Thymus (tissue), 11 donors: ENCODE results near the gene CBX8. TPM values are rescaled to one million over a fixed set of nuclear protein-coding genes. Genes with fewer than 3 reads are reported as not detected.
"Not testable (repeated sequence)": the region's sequence is repeated elsewhere in the genome, so short reads cannot be mapped to it uniquely, and the experiment has no call there.

Experiments
- DNase-seq, 9 donors: peaks; one replicate each; pipeline ENCODE4 v3.0.0-alpha.2; 2013; ENCODE audit warnings: low spot score in 9 of 9, low read depth in 6 of 9, missing footprints in 1 of 9
- H3K27ac ChIP-seq, 2 donors: one replicate each; pipeline ENCODE4 v1.5.1; 2013; ENCODE audit warnings: control low read depth in 1 of 2, low read depth in 1 of 2, low read length in 1 of 2, mild to moderate bottlenecking in 1 of 2, moderate library complexity in 1 of 2
- H3K27me3 ChIP-seq, 2 donors: one replicate each; pipeline ENCODE4 v1.5.1; 2013; ENCODE audit warnings: low read length in 1 of 2; ENCODE audit not compliant: control insufficient read depth in 2 of 2, insufficient read depth in 1 of 2
- H3K36me3 ChIP-seq, 2 donors: one replicate each; pipeline ENCODE4 v1.5.1; 2013; ENCODE audit warnings: low read length in 1 of 2, mild to moderate bottlenecking in 1 of 2, moderate library complexity in 1 of 2; ENCODE audit not compliant: control insufficient read depth in 2 of 2, insufficient read depth in 2 of 2
- H3K4me1 ChIP-seq, 2 donors: one replicate each; pipeline ENCODE4 v1.5.1; 2013; ENCODE audit warnings: low read length in 2 of 2; ENCODE audit not compliant: control insufficient read depth in 2 of 2, insufficient read depth in 2 of 2
- H3K4me3 ChIP-seq, 2 donors: one replicate each; pipeline ENCODE4 v1.5.1; 2013; ENCODE audit warnings: low read length in 2 of 2, control low read depth in 1 of 2, mild to moderate bottlenecking in 1 of 2
- H3K9me3 ChIP-seq, 2 donors: one replicate each; pipeline ENCODE4 v1.5.1; 2013; ENCODE audit warnings: low read length in 1 of 2, mild to moderate bottlenecking in 1 of 2; ENCODE audit not compliant: control insufficient read depth in 2 of 2, insufficient read depth in 1 of 2
- WGBS: extraction: QIAGEN DNeasy Blood & Tissue Kit; methylation state at CpG from one replicate; pipeline ENCODE4 v1.1.7; 2013; 5-methylcytosine and 5-hydroxymethylcytosine counted together
- polyA plus RNA-seq: library from polyadenylated mRNA; stranded (reverse); fragments of 200-250 nt; gene quantifications from one replicate; pipeline ENCODE4 v1.2.3, GENCODE V29; 2013
- total RNA-seq: library from RNA; stranded (reverse); fragments of 120-200 nt; gene quantifications from one replicate; pipeline ENCODE4 v1.2.4, GENCODE V29; 2013
- donor health status: healthy.

CBX8 gene
- total and polyA plus RNA-seq, 2 donors, result 7.4 to 12.8 TPM

GRCh38 chr17:79755591-79755990 lies 41.3 kb downstream of the CBX8 start:
- Histone ChIP-seq H3K4me3 (no peak overlapping the region), H3K27ac (no peak overlapping the region), H3K36me3 (no peaks in the 10 kb centered on the region), H3K4me1 (no peaks in the 10 kb centered on the region), H3K9me3 (no peaks in the 10 kb centered on the region), H3K27me3 (peaks cover 15 to 45% of the 10 kb centered on the region in 2 donors)
- 94% methylated on average over 14 of the region's 14 CpGs for WGBS
- DNase-seq, result no peak

- not testable (repeated sequence) for H3K9me3 ChIP-seq, H3K4me3 ChIP-seq, H3K36me3 ChIP-seq, H3K27ac ChIP-seq, DNase-seq, H3K4me1 ChIP-seq
- WGBS, result 96% methylated on average over 9 of the region's 9 CpGs
- peaks cover 13 to 50% of the 10 kb centered on the region in 2 donors for H3K27me3 ChIP-seq
Observed at GRCh38 chr17:79754903-79755302, 42.0 kb downstream of the CBX8 start.

GRCh38 chr17:79754370-79754769 lies 42.5 kb downstream of the CBX8 start:
- H3K9me3 ChIP-seq, result no peaks in the 10 kb centered on the region
- no peak overlapping the region for H3K4me3 ChIP-seq
- WGBS, result 91% methylated on average over 12 of the region's 12 CpGs
- peaks cover 19 to 55% of the 10 kb centered on the region in 2 donors for H3K27me3 ChIP-seq
- no peak for DNase-seq
- no peaks in the 10 kb centered on the region for H3K4me1 ChIP-seq
- no peaks in the 10 kb centered on the region for H3K36me3 ChIP-seq
- no peak overlapping the region for H3K27ac ChIP-seq

DNA sequence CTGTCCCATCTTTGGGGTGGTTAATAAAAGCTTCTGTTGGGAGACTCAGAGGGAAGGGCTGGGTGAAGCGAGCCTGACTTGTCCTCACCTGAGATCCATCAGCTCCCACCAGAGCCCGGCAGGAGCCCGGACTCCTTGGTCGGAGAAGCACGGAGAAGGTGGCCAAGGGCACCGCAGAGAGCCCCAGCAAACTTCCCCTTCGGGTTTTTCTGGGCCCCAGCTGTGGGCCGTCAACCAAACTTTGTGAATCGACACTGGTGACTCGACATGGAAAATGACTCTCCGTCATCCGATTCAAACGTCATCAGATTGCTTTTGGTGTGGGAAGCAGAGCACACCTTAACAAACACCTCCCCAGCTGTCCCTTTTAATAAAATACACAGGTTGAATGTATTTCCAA lies 44.7 kb downstream of the CBX8 start:
- H3K4me3 ChIP-seq, result no peak overlapping the region
- H3K36me3 ChIP-seq, result no peaks in the 10 kb centered on the region
- WGBS, result 16% methylated on average over 13 of the region's 13 CpGs
- H3K4me1 ChIP-seq, result peaks cover 0 to 8% of the 10 kb centered on the region in 2 donors
- peaks cover 2% of the 10 kb centered on the region in 2 donors for H3K9me3 ChIP-seq
- DNase-seq, result no peak
- no peak overlapping the region for H3K27ac ChIP-seq
- peaks cover 37 to 77% of the 10 kb centered on the region in 2 donors for H3K27me3 ChIP-seq

- Histone ChIP-seq H3K27me3 (peaks cover 46 to 83% of the 10 kb centered on the region in 2 donors), H3K4me1 (peaks cover 3 to 21% of the 10 kb centered on the region in 2 donors), H3K9me3 (peaks cover 2 to 5% of the 10 kb centered on the region in 2 donors), H3K36me3 (no peaks in the 10 kb centered on the region), H3K4me3 (no peak overlapping the region), H3K27ac (no peak overlapping the region)
- DNase-seq, result no peak
- 92% methylated on average over 13 of the region's 13 CpGs for WGBS
Observed at GRCh38 chr17:79750650-79751545, 46.0 kb downstream of the CBX8 start.

- no peak overlapping the region for H3K4me3 ChIP-seq
- no peak for DNase-seq
- no peak overlapping the region for H3K27ac ChIP-seq
- peaks cover 2 to 5% of the 10 kb centered on the region in 2 donors for H3K9me3 ChIP-seq
- WGBS, result 76% methylated on average over 3 of the region's 3 CpGs
- H3K36me3 ChIP-seq, result no peaks in the 10 kb centered on the region
- peaks cover 5 to 26% of the 10 kb centered on the region in 2 donors for H3K4me1 ChIP-seq
- peaks cover 47 to 83% of the 10 kb centered on the region in 2 donors for H3K27me3 ChIP-seq
Observed at GRCh38 chr17:79749958-79750357, 46.9 kb downstream of the CBX8 start.

- H3K9me3 ChIP-seq, result peaks cover 2 to 5% of the 10 kb centered on the region in 2 donors
- H3K4me3 ChIP-seq, result no peak overlapping the region
- peaks cover 47 to 77% of the 10 kb centered on the region in 2 donors for H3K27me3 ChIP-seq
- peaks cover 5 to 26% of the 10 kb centered on the region in 2 donors for H3K4me1 ChIP-seq
- H3K36me3 ChIP-seq, result no peaks in the 10 kb centered on the region
- 71% methylated on average over 3 of the region's 3 CpGs for WGBS
- DNase-seq, result no peak
- H3K27ac ChIP-seq, result no peak overlapping the region
Observed at GRCh38 chr17:79749156-79749815, 47.6 kb downstream of the CBX8 start.

DNA sequence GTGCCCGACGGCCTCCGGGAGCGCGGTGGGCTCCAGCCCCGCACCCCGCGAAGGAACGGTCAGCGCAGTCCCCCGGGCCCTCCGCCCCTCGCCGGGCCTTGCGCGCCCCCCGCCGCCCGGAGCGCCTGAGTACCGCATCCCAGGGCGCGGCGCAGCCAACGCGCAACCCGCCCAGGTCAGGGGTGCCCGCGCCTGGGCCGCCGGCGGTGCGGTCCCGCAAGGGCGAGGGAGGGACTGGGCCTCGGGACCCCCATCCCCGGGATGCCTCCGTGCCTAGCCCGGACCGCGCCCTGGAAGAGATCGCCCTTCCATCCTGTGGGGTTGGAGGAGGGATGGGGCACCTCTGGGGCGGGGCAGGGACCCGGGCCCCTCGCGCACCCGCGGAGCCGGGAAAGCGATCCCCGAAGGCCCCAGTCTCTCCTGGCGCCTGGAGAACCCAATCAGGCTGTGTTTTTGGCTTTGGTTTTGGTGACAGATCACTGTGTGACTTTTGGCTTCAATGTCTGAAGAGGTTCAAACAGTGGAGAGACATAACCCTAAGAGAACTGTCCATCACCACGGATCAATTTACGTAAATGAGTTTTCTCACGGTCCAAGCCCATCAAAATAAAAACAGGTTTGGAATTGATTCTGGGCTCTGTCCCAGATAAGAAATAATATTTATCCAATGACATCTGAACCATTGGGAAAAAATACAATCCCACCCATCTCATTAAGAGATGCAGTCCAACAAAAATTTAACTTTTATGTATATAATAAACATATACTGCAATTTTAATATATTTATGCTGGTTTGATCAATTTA lies 48.4 kb downstream of the CBX8 start:
- H3K36me3 ChIP-seq, result no peaks in the 10 kb centered on the region
- H3K27ac ChIP-seq, result no peak overlapping the region
- DNase-seq, result no peak
- peaks cover 47 to 74% of the 10 kb centered on the region in 2 donors for H3K27me3 ChIP-seq
- H3K4me1 ChIP-seq, result peaks cover 5 to 26% of the 10 kb centered on the region in 2 donors
- 9% methylated on average over 55 of the region's 55 CpGs for WGBS
- no peak overlapping the region for H3K4me3 ChIP-seq
- peaks cover 2 to 5% of the 10 kb centered on the region in 2 donors for H3K9me3 ChIP-seq
